ENCODE measurements around the gene A2M. TPM values are rescaled to one million over a fixed set of nuclear protein-coding genes. Genes with fewer than 3 reads are reported as not detected.

A2M gene
- total and polyA plus RNA-seq, 10 of the 15 experiments (the other 5 are each of a cell fraction or from before 2014, with no cell fraction given) = 0.03 to 3.5 (median 0.20) TPM; not detected in 5

DNA sequence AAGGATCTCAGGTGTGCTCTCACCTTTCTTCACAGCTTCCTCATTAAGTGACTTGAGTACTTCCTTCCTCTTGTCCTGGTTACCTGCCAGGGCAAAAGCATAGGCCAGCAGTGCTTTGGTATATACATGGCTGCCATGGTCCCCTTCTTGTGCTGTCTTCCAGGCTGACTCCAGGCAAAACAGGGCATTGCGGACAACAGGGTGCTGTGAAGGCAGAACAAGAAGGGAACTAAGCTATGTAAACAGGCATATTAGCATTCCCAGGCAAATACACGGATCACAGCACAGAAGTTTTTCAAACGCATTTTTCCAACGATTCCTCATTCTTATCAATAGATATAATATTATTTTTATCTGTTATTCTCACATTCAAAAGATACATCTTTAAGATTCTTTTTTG, 39.0 kb downstream of the A2M start:
- in situ Hi-C loops (cut with MboI) (no loop called here), intact Hi-C loops (cut with micrococcal nuclease; ENCODE audit: unreplicated experiment) (no loop called here)
- Histone ChIP-seq H3K9ac (ENCODE audit: control insufficient read depth, insufficient read depth, low read length) (no peak overlapping the region), H3K27me3 (replicated peaks in 1 of 2; ENCODE audit: control insufficient read depth in 2 of 2, insufficient read depth in 2 of 2, low read length in 1 of 2) (no peaks in the 10 kb centered on the region; a peak in 1 of 4 replicates), H3K9me3 (replicated peaks; ENCODE audit: control insufficient read depth, insufficient read depth, low read length) (no peaks in the 10 kb centered on the region), H3K36me3 (ENCODE audit: control insufficient read depth in 2 of 2, insufficient read depth in 2 of 2, low read length in 1 of 2) (no peaks in the 10 kb centered on the region), H3K27ac (ENCODE audit: control insufficient read depth, insufficient read depth) (no peak overlapping the region), H4K20me1 (ENCODE audit: control insufficient read depth, insufficient read depth) (no peaks in the 10 kb centered on the region), H3K79me2 (ENCODE audit: control insufficient read depth, insufficient read depth, low read length) (no peaks in the 10 kb centered on the region), H3K4me3 (no peak overlapping the region), H3K4me1 (ENCODE audit: control insufficient read depth, insufficient read depth, low read length) (no peaks in the 10 kb centered on the region), H2AFZ (ENCODE audit: control insufficient read depth, low read depth, low read length) (no peak overlapping the region), H3K4me2 (ENCODE audit: control insufficient read depth, insufficient read depth) (no peak overlapping the region)
- no peak for ATAC-seq
- ChIA-PET RAD21 (ENCODE audit: unreplicated experiment) (no interaction called here), CTCF (no interaction called here), SMC1A (ENCODE audit: uncharacterized antibody, unreplicated experiment) (no interaction called here), POLR2A (no interaction called here)
- no peak for TF ChIP-seq CEBPB (IDR thresholded peaks at IDR 0.05; ENCODE audit: borderline replicate concordance in 1 of 2, low read depth in 2 of 2, low read length in 2 of 2)
- no peak for TF ChIP-seq SIN3A (IDR thresholded peaks at IDR 0.05; ENCODE audit: low read depth, low read length)
- no peak for TF ChIP-seq FOXK2 (IDR thresholded peaks at IDR 0.05)
- TF ChIP-seq IKZF2 (IDR thresholded peaks at IDR 0.05) = no peak
- TF ChIP-seq, protein P1, sequence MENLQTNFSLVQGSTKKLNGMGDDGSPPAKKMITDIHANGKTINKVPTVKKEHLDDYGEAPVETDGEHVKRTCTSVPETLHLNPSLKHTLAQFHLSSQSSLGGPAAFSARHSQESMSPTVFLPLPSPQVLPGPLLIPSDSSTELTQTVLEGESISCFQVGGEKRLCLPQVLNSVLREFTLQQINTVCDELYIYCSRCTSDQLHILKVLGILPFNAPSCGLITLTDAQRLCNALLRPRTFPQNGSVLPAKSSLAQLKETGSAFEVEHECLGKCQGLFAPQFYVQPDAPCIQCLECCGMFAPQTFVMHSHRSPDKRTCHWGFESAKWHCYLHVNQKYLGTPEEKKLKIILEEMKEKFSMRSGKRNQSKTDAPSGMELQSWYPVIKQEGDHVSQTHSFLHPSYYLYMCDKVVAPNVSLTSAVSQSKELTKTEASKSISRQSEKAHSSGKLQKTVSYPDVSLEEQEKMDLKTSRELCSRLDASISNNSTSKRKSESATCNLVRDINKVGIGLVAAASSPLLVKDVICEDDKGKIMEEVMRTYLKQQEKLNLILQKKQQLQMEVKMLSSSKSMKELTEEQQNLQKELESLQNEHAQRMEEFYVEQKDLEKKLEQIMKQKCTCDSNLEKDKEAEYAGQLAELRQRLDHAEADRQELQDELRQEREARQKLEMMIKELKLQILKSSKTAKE (IDR thresholded peaks at IDR 0.05; ENCODE audit: low read depth, poor library complexity, severe bottlenecking) = no peak
- no peak for TF ChIP-seq SIX5 (IDR thresholded peaks at IDR 0.05; ENCODE audit: low read depth, low read length, severe bottlenecking)
- no peak for TF ChIP-seq ZZZ3 (IDR thresholded peaks at IDR 0.05; ENCODE audit: control insufficient read depth, insufficient read length, low read depth)
- TF ChIP-seq POLR2A (IDR thresholded peaks at IDR 0.05; ENCODE audit: low read depth, low read length) = no peak
- TF ChIP-seq, protein P2, sequence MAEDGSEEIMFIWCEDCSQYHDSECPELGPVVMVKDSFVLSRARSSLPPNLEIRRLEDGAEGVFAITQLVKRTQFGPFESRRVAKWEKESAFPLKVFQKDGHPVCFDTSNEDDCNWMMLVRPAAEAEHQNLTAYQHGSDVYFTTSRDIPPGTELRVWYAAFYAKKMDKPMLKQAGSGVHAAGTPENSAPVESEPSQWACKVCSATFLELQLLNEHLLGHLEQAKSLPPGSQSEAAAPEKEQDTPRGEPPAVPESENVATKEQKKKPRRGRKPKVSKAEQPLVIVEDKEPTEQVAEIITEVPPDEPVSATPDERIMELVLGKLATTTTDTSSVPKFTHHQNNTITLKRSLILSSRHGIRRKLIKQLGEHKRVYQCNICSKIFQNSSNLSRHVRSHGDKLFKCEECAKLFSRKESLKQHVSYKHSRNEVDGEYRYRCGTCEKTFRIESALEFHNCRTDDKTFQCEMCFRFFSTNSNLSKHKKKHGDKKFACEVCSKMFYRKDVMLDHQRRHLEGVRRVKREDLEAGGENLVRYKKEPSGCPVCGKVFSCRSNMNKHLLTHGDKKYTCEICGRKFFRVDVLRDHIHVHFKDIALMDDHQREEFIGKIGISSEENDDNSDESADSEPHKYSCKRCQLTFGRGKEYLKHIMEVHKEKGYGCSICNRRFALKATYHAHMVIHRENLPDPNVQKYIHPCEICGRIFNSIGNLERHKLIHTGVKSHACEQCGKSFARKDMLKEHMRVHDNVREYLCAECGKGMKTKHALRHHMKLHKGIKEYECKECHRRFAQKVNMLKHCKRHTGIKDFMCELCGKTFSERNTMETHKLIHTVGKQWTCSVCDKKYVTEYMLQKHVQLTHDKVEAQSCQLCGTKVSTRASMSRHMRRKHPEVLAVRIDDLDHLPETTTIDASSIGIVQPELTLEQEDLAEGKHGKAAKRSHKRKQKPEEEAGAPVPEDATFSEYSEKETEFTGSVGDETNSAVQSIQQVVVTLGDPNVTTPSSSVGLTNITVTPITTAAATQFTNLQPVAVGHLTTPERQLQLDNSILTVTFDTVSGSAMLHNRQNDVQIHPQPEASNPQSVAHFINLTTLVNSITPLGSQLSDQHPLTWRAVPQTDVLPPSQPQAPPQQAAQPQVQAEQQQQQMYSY (CRISPR knock-in tag; IDR thresholded peaks at IDR 0.05) = no peak
- TF ChIP-seq PAX8 (IDR thresholded peaks at IDR 0.05) = no peak
- no peak for TF ChIP-seq RB1 (IDR thresholded peaks at IDR 0.05; ENCODE audit: borderline replicate concordance)
- TF ChIP-seq SREBF1 (IDR thresholded peaks at IDR 0.05; ENCODE audit: low read length) = no peak
- TF ChIP-seq, protein P3, sequence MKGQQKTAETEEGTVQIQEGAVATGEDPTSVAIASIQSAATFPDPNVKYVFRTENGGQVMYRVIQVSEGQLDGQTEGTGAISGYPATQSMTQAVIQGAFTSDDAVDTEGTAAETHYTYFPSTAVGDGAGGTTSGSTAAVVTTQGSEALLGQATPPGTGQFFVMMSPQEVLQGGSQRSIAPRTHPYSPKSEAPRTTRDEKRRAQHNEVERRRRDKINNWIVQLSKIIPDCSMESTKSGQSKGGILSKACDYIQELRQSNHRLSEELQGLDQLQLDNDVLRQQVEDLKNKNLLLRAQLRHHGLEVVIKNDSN (IDR thresholded peaks at IDR 0.05; ENCODE audit: borderline replicate concordance, extremely low read length, insufficient read depth, low read depth, low read length) = no peak
- TF ChIP-seq, protein P4, sequence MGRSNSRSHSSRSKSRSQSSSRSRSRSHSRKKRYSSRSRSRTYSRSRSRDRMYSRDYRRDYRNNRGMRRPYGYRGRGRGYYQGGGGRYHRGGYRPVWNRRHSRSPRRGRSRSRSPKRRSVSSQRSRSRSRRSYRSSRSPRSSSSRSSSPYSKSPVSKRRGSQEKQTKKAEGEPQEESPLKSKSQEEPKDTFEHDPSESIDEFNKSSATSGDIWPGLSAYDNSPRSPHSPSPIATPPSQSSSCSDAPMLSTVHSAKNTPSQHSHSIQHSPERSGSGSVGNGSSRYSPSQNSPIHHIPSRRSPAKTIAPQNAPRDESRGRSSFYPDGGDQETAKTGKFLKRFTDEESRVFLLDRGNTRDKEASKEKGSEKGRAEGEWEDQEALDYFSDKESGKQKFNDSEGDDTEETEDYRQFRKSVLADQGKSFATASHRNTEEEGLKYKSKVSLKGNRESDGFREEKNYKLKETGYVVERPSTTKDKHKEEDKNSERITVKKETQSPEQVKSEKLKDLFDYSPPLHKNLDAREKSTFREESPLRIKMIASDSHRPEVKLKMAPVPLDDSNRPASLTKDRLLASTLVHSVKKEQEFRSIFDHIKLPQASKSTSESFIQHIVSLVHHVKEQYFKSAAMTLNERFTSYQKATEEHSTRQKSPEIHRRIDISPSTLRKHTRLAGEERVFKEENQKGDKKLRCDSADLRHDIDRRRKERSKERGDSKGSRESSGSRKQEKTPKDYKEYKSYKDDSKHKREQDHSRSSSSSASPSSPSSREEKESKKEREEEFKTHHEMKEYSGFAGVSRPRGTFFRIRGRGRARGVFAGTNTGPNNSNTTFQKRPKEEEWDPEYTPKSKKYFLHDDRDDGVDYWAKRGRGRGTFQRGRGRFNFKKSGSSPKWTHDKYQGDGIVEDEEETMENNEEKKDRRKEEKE (IDR thresholded peaks at IDR 0.05) = no peak
- no peak for TF ChIP-seq HDGF (IDR thresholded peaks at IDR 0.05)
- no peak for TF ChIP-seq MTA3 (IDR thresholded peaks at IDR 0.05; ENCODE audit: borderline replicate concordance, low read length)
- FAIRE-seq = no peak
- WGBS (ENCODE audit: insufficient coverage, insufficient replicate concordance, low lambda C conversion rate, missing lambda C conversion rate) = 47% methylated on average over 4 of the region's 4 CpGs
- no TSS peak for BruUV-seq (replicated peaks)
- no peak for DNase-seq (ENCODE audit: low read depth, low spot score)
